ENCODE data around the gene PDE4D.

PDE4D gene

GRCh38 chr5:59236986-59237385, 656.5 kb downstream of the PDE4D start:
- DNase-seq, result no peak

- no peak for DNase-seq
Measured at GRCh38 chr5:59236448-59236847, 657.1 kb downstream of the PDE4D start.

DNA sequence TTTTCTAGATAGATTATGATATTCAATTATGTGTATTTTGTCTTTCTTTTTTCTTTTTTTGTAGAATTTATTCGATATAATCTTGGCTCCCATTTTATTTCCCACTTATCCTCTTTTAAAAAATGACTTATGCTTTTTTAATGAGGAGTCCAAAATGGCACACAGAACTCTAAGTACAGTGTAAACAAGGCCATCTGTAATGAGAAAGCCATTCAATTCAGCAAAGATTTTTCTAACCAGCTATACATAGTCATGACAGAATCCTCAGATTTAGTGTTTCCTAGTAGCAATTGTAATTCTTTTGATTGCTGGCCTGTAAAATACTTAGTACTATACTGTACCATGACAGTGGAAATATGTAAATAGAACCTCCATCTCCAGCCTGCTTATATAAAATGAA, 659.3 kb downstream of the PDE4D start:
- DNase-seq, result no peak

DNA sequence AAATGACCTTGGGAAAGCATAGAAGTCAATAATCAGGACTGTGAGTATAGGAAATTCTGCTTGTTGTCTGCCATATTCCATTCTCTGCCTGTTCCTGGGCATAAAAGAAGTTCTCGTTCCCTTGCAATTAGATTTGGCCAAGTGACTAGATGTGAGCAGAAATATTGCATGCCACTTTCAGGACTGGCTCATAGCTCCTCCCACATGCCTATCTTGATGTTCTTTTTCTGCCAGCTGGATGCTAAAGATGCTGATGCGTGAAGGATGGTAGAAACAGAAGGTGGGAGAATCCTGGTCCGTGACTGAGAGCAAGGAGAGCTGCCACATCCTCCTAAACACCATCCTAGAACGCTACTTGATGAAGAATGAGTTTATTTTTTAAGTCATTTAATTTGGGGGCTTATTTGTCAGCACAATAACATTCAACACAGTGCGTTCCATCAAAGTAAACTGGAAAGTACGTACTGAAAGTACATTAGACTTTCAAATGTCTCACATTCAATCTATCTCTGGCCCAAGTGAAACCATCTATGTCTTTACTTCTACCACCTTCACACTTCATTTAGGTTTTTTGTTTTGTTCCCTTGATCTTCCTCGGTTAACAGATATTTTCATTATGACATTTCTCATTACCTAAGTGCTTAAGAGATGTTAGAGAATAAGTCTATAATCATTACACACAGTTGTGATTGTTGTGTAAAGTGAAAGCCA, 662.1 kb downstream of the PDE4D start:
- no peak for DNase-seq

GRCh38 chr5:59222687-59223511, 670.6 kb downstream of the PDE4D start:
- no peak for DNase-seq

DNA sequence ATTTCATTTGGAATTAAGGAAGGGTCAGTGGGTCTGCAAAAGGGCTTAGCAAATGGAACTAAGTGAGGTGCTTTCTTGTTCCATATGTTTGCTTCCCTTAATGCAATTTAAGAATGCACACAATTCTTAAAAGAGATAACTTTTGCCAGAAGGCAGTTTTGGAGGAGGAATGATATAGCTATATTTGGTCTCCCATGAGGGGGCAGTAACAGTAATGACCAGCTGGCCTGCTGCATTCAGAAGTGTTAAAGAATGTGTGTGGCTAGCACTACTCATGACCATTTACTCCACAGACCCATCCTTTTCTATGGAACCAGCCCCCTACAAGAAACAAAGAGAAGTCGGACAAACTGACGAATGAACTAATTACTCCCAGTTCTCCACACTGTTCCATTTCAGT, 671.8 kb downstream of the PDE4D start:
- no peak for DNase-seq

GRCh38 chr5:59218424-59219045, 675.0 kb downstream of the PDE4D start:
- DNase-seq, result no peak

DNA sequence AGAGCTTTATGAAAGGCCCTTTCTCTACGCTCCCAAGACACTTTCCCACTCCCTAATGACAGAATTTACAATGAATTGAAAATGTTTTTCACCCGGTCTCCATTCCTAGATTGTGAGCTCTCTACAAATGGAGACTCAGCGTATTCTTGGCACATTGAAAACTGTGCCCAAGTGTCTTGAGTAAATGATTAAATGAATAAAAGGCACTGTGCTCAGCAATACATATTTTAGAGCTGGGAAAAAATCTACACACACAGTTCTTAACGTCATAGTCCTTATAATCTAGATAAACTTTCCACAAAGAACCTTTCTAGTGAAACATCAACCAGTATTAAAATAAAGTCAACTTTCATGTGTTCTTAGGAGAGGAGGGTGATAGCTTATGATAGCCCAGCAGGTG, 676.7 kb downstream of the PDE4D start:
- DNase-seq, result no peak

GRCh38 chr5:59212596-59212995, 680.9 kb downstream of the PDE4D start:
- DNase-seq, result no peak

GRCh38 chr5:59209758-59210359, 683.7 kb downstream of the PDE4D start:
- DNase-seq, result no peak

GRCh38 chr5:59208474-59208873, 685.1 kb downstream of the PDE4D start:
- DNase-seq, result no peak

DNA sequence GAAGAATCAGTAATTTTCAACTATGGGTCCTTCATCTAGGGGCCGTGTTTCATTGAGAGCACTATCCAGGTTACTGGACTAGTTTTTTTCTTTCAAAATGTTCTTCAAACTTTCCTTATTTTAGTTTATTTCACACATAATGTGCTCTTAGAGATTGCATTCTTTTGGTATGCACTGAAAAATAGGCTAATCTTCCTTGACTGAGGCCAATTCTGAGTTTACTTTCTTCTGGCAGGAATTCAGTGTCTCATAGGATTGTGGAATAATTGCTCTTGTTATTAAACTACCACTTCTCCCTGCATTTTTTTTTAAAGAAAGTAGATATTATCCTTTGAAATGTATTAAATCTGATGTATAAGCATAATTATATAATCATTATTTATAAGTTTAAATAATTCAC, 686.1 kb downstream of the PDE4D start:
- DNase-seq, result no peak

- DNase-seq, result no peak
Measured at GRCh38 chr5:59206132-59206581, 687.4 kb downstream of the PDE4D start.

DNA sequence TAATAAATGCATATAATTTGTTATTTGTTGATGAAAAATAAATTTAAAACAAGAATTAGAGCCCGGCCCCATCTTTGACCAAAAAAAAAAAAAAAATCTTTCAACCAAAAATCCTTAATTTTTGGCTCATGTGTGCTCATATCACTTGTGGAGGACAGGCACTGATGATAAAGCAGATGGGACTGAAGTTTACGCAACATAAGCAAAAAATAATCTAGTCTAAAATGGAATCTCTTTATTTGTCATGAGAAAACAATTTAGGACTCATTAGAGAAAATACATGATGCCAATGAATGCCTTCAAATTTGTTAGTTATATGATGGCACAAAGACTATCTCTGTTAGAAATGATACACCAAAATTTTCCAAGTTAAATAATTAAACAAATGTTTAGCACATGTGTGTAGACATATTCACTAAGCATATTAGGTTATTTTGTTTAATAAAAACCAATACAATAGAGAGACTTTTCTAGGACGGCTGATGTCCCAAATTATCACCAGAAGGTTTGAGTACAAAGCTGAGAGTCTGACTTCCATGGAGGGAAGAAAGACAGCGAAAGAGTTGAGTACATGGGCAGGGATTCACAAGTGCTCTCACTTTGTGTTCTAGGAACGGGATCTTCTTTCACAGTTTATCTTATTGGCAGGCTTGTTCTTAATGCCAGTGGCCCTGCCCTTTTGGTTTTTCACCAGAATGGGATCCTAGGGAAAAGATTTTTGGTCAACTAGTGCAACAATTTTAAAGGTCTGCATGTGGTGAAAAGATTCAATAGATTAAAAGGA, 689.2 kb downstream of the PDE4D start:
- no peak for DNase-seq

DNA sequence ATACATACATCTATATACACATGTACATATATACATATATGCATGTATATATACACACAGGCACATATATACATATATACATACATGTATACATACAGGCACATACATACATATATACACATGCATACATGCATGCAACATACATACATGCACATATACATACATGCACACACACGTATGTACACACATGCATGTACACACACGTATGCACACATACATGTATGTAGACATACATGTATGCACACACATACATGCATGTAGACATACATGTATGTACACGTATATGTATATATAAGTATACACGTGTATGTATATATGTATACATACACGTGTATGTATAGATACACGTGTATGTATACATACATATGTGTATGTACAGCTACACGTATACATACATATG, 693.7 kb downstream of the PDE4D start:
- no peak for DNase-seq

DNA sequence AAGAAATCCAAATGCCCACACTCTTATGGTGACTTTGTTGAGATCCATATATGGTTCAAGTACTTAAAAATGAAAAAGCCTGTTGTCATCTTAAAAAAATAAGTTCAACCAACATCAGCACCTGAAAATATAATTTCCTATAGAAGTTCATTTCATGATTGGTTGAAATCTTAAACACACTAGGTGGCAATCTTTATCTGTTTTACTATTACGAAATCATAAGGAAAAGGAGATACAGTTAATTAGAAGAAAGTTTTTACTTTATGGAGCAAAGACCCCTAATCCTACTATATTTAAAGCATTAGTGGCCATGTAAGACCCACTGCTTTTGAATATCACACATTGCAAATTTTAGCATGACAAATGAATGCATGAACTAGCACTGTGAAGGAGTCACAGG, 694.7 kb downstream of the PDE4D start:
- DNase-seq, result no peak

DNA sequence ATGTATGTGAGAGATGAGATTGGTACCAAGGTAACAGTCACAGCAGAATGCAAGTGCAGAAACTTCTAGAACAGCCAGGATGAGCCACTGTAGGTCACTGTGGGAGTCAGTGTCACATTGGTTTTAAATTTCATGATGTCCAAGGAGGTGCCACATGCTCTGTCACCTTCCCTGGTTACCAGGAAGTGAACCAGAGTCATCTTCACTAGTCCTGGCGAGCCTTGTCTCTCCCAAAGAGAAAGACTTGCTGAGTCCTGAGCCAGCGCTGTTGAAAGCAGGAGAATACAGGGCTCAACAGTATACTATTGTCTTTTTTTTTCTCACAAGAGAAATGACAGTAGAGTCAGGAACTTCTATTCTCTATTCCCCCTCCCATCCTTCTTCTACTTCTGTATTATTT, 695.2 kb downstream of the PDE4D start:
- no peak for DNase-seq

DNA sequence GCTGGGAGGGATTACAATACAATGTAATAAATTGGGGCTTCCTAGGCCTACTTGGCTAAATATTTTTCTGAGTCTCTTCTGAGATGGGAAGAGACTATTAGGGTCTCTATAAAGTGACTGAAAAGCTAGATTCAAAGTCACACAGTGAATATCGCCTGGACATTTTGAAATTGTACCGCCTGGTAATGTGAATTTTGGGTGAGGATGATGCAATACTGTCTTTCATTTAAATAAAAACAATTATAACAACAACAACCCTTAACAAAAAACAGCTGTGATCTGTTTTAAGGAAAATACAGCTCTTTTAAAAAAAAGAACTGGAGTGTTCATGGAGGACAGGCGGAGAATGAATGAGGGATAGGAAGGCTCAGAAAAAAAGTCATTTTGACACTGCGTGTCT, 695.6 kb downstream of the PDE4D start:
- DNase-seq, result no peak

DNA sequence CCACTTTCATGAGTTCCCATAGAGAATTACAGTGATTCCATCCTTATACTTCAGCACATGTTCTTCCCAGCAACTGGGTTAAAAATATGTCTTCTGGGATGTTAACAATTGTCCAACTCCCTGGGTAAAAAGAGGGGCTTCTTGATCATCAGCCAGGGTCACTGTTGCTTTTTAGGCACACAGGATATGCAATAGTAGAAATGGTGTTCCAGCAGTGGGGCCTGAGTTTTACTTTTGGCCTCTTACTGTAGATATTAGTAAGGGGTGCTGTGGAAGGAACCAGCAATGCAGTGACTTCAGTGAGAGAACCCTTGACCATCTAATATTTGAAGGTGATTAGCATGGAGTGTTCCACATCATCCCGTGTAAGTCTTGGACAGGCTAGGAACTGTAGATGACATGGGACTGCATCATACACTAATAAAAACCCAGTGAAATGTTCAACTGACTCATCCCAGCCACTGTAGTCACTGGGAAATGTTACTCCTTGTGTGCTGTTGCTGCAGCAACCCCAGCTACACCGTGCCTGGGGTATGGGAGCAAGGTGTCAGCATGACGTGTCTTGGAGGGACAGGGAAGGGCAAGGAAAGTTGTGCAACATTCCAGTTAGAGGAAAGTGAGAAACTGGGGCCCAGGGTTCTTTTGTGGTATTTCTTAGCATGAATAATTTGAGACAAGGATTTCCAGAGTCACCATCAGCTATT, 699.8 kb downstream of the PDE4D start:
- DNase-seq, result no peak

GRCh38 chr5:59190746-59191145, 702.8 kb downstream of the PDE4D start:
- DNase-seq, result no peak

- no peak for DNase-seq
Measured at GRCh38 chr5:59189472-59190244, 703.9 kb downstream of the PDE4D start.

Measured in NCI-H1092 (cell line).